ENCODE results near the gene FASTKD2.

GRCh38 chr2:206805887-206806607 lies 40.6 kb downstream of the FASTKD2 start:
- TF ChIP-seq POLR2A (IDR thresholded peaks at IDR 0.05), result no peak
- TF ChIP-seq, protein P1, sequence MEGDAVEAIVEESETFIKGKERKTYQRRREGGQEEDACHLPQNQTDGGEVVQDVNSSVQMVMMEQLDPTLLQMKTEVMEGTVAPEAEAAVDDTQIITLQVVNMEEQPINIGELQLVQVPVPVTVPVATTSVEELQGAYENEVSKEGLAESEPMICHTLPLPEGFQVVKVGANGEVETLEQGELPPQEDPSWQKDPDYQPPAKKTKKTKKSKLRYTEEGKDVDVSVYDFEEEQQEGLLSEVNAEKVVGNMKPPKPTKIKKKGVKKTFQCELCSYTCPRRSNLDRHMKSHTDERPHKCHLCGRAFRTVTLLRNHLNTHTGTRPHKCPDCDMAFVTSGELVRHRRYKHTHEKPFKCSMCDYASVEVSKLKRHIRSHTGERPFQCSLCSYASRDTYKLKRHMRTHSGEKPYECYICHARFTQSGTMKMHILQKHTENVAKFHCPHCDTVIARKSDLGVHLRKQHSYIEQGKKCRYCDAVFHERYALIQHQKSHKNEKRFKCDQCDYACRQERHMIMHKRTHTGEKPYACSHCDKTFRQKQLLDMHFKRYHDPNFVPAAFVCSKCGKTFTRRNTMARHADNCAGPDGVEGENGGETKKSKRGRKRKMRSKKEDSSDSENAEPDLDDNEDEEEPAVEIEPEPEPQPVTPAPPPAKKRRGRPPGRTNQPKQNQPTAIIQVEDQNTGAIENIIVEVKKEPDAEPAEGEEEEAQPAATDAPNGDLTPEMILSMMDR (IDR thresholded peaks at IDR 0.05), result no peak
- TF ChIP-seq POLR2AphosphoS5 (IDR thresholded peaks at IDR 0.05), result no peak
